ENCODE results near the gene BCR. TPM values are rescaled to one million over a fixed set of nuclear protein-coding genes. Genes with fewer than 3 reads are reported as not detected.

Gene BCR
- total RNA-seq, 1 donor from 2014 or later = 30.0 TPM

DNA sequence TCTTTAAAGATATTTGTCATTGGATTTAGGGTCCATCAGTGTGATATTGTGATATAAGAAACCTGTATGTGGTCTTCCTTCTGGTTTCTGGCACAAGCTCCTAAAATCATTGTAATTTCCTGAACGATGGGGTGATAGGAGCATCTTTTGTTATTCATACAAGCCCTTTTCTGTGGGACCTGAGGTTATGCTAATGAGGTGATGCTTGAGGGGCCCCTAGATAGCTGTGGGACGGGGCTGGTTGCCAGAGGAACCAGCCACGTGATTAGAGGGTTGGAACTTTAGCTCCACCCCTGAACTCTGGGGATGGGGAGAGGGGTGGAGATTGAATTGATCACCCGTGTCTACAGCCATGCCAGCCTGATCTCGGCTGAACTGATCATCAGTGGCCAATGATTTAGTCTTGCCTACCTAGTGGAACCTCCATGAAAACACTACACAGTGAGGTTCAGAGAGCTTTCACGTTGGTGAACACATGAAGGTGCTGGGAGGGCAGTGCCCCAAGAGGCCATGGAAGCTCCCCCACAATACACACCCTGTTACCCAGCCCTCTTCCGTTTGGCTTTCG is 62.8 kb downstream of the BCR start:
- H3K4me1 Mint-ChIP-seq (ENCODE audit: low read depth) = peaks cover 35% of the 10 kb centered on the region
- DNase-seq (ENCODE audit: low spot score) = no peak

DNA sequence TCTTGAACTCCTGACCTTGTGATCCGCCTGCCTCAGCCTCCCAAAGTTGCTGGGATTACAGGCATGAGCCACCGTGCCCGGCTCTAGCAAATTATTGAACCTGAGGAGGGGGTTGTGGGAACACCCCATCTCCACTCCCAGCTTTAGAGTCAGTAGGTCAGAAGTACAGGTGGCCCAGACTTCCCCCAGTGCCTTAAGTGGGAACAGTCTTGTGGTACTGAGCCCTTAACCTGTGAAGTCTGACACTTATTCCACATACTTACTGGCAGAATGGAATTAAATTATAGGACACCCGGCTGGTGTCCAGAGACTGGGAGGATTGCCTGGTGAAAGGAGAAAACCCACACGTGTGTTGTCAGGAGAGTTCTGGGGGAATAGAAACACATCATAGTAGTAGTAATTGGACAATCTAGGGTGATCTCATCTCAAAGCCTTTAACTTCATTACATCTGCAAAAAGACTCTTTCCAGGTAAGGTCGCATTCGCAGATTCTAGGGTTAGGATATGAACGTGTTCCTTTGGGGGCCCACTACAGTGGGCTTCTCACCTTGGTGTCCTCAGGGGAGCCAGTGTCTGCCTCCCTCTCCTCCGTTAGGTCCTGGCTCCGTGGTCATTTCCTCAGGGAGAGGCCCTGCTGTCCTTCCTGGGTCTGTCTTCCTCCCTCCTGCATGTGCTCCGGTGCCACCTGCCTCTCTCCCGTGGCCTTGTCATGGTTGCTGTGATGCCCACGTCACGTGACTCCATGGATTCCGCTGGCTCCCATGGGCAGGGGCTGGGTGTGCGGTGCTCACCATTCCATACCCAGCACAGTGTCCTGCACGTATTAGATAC is 63.8 kb downstream of the BCR start:
- Mint-ChIP-seq H3K27me3 (ENCODE audit: low read depth) (no peaks in the 10 kb centered on the region), H3K27ac (ENCODE audit: unreplicated experiment) (no peak overlapping the region), H3K4me3 (ENCODE audit: unreplicated experiment) (no peak overlapping the region), H3K9me3 (ENCODE audit: low read depth) (no peaks in the 10 kb centered on the region), H3K4me1 (ENCODE audit: low read depth) (peaks cover 39% of the 10 kb centered on the region), H3K36me3 (ENCODE audit: low read depth) (no peaks in the 10 kb centered on the region)
- TF ChIP-seq, protein P1, sequence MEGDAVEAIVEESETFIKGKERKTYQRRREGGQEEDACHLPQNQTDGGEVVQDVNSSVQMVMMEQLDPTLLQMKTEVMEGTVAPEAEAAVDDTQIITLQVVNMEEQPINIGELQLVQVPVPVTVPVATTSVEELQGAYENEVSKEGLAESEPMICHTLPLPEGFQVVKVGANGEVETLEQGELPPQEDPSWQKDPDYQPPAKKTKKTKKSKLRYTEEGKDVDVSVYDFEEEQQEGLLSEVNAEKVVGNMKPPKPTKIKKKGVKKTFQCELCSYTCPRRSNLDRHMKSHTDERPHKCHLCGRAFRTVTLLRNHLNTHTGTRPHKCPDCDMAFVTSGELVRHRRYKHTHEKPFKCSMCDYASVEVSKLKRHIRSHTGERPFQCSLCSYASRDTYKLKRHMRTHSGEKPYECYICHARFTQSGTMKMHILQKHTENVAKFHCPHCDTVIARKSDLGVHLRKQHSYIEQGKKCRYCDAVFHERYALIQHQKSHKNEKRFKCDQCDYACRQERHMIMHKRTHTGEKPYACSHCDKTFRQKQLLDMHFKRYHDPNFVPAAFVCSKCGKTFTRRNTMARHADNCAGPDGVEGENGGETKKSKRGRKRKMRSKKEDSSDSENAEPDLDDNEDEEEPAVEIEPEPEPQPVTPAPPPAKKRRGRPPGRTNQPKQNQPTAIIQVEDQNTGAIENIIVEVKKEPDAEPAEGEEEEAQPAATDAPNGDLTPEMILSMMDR (IDR thresholded peaks at IDR 0.05) = no peak
- no peak for DNase-seq (ENCODE audit: low spot score)

More for the DNA sequence above, 62.8 kb downstream of the BCR start:
- Mint-ChIP-seq H3K9me3 (ENCODE audit: low read depth) (no peaks in the 10 kb centered on the region), H3K27me3 (ENCODE audit: low read depth) (no peaks in the 10 kb centered on the region), H3K36me3 (ENCODE audit: low read depth) (no peaks in the 10 kb centered on the region), H3K27ac (ENCODE audit: unreplicated experiment) (no peak overlapping the region), H3K4me3 (ENCODE audit: unreplicated experiment) (no peak overlapping the region)
- TF ChIP-seq, protein P1 (IDR thresholded peaks at IDR 0.05) = no peak

DNA sequence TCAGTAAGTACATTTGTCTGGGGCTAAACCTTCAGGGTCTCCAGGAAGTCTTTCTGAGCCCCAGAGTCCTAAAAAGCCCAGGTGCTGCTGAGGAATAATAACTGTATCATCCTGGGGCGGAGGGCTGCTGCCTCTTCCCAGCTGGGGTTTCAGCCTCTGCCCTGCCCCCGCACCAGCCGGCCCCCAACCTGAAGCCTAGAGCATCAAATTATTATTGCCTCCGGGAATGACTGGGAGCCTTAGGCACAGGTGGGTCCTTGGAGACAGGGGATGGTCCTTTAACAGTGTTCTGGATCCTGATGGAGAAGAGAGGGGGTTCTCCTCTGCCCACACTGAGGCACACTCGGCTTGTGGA is 64.4 kb downstream of the BCR start:
- Mint-ChIP-seq H3K9me3 (ENCODE audit: low read depth) (no peaks in the 10 kb centered on the region), H3K27me3 (ENCODE audit: low read depth) (no peaks in the 10 kb centered on the region), H3K4me3 (ENCODE audit: unreplicated experiment) (no peak overlapping the region), H3K4me1 (ENCODE audit: low read depth) (peaks cover 39% of the 10 kb centered on the region), H3K36me3 (ENCODE audit: low read depth) (no peaks in the 10 kb centered on the region), H3K27ac (ENCODE audit: unreplicated experiment) (no peak overlapping the region)
- TF ChIP-seq, protein P1 (IDR thresholded peaks at IDR 0.05) = no peak
- no peak for DNase-seq (ENCODE audit: low spot score)

DNA sequence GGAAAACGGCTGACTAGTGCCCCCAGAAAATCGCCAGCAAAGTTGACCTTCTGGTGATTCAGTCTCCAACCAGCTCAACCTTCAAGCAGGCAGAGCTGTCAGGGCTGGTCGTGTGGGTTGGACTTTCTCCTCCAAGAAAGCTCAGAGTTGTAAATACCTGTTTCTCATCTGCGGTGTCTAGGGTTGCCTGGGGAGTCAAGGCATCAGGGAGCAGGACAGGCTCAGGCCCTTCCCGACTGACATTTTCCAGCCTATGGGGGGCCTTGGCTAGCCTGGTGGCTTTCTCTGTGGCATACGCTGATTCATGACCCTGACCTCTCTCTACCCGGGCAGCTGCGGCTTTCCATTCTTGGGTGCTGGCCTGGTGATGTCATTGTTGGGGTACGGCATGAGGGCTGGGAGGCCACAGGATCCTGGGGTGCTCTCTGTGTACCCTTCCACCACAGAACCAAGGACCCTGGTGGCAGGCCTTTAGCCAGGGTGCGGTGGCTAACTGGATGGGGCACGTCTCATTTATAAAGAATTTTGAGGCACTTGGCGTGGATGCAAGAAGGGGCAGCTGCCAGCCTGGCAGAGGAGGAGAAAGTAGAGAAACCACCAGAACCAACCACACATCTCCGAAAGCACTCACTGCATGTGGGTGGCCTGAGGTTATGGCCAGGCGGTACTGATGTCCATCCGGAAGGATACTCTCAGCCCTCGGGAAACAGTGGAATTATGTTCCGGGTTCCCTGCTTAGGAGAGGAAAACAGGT is 64.9 kb downstream of the BCR start:
- TF ChIP-seq, protein P1 (IDR thresholded peaks at IDR 0.05) = no peak
- Mint-ChIP-seq H3K4me1 (ENCODE audit: low read depth) (peaks cover 39% of the 10 kb centered on the region), H3K9me3 (ENCODE audit: low read depth) (no peaks in the 10 kb centered on the region), H3K27ac (ENCODE audit: unreplicated experiment) (no peak overlapping the region), H3K27me3 (ENCODE audit: low read depth) (no peaks in the 10 kb centered on the region), H3K36me3 (ENCODE audit: low read depth) (no peaks in the 10 kb centered on the region), H3K4me3 (ENCODE audit: unreplicated experiment) (no peak overlapping the region)
- DNase-seq (ENCODE audit: low spot score) = no peak

DNA sequence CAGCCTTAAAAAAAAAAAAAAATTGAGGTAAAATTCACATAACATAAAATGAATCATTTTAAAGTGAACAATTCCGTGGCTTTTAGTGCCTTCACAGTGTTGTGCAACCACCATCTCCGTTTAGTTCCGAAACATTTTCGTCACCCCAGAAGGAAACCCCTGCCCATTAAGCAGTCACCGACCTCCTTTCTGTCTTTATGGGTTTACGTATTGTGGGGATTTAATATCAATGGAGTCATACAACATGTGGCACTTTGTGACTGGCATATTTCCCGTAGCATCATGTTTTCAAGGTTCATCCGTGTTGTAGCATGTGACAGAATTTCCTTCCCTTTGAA is 65.5 kb downstream of the BCR start:
- H3K9me3 Mint-ChIP-seq (ENCODE audit: low read depth) = no peaks in the 10 kb centered on the region
- no peak for DNase-seq (ENCODE audit: low spot score)
- H3K27me3 Mint-ChIP-seq (ENCODE audit: low read depth) = no peaks in the 10 kb centered on the region
- no peaks in the 10 kb centered on the region for H3K36me3 Mint-ChIP-seq (ENCODE audit: low read depth)
- TF ChIP-seq, protein P1 (IDR thresholded peaks at IDR 0.05) = no peak
- H3K4me3 Mint-ChIP-seq (ENCODE audit: unreplicated experiment) = no peak overlapping the region
- no peak overlapping the region for H3K27ac Mint-ChIP-seq (ENCODE audit: unreplicated experiment)
- H3K4me1 Mint-ChIP-seq (ENCODE audit: low read depth) = peaks cover 37% of the 10 kb centered on the region
